Measurements from ENCODE around the gene GPSM1. TPM values are rescaled to one million over a fixed set of nuclear protein-coding genes. Genes with fewer than 3 reads are reported as not detected.

The GPSM1 gene
- total and polyA plus RNA-seq, 9 of the 15 experiments (the other 6 are each of a cell fraction or from before 2014, with no cell fraction given): 0.04 to 14.2 (median 3.1) TPM

GRCh38 chr9:136342181-136343120, 15.1 kb downstream of the GPSM1 start (continued):
- TF ChIP-seq ZNF384 (IDR thresholded peaks at IDR 0.05; ENCODE audit: low read depth, low read length): no peak
- peak; percentile 89 for TF ChIP-seq ZBTB7A (IDR thresholded peaks at IDR 0.05; ENCODE audit: borderline replicate concordance, control insufficient read depth, low read depth, low read length)
- TF ChIP-seq SMARCC2 (IDR thresholded peaks at IDR 0.05; ENCODE audit: low read depth): no peak
- TF ChIP-seq, protein P1, sequence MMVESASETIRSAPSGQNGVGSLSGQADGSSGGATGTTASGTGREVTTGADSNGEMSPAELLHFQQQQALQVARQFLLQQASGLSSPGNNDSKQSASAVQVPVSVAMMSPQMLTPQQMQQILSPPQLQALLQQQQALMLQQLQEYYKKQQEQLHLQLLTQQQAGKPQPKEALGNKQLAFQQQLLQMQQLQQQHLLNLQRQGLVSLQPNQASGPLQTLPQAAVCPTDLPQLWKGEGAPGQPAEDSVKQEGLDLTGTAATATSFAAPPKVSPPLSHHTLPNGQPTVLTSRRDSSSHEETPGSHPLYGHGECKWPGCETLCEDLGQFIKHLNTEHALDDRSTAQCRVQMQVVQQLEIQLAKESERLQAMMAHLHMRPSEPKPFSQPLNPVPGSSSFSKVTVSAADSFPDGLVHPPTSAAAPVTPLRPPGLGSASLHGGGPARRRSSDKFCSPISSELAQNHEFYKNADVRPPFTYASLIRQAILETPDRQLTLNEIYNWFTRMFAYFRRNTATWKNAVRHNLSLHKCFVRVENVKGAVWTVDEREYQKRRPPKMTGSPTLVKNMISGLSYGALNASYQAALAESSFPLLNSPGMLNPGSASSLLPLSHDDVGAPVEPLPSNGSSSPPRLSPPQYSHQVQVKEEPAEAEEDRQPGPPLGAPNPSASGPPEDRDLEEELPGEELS (CRISPR knock-in tag; IDR thresholded peaks at IDR 0.05; ENCODE audit: borderline replicate concordance): no peak
- 0 out of 2 replicates have a peak, but pooled peaks have one; percentile 6 for TF ChIP-seq JUND (IDR thresholded peaks at IDR 0.05; ENCODE audit: borderline replicate concordance, low read depth, low read length)
- TF ChIP-seq JUND (tag; IDR thresholded peaks at IDR 0.05; ENCODE audit: borderline replicate concordance, low read depth, low read length): no peak
- TF ChIP-seq, protein P2, sequence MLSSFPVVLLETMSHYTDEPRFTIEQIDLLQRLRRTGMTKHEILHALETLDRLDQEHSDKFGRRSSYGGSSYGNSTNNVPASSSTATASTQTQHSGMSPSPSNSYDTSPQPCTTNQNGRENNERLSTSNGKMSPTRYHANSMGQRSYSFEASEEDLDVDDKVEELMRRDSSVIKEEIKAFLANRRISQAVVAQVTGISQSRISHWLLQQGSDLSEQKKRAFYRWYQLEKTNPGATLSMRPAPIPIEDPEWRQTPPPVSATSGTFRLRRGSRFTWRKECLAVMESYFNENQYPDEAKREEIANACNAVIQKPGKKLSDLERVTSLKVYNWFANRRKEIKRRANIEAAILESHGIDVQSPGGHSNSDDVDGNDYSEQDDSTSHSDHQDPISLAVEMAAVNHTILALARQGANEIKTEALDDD (IDR thresholded peaks at IDR 0.05): no peak
- peak; percentile 57; the same call in 1 of the 2 replicates for TF ChIP-seq POLR2G (IDR thresholded peaks at IDR 0.05; ENCODE audit: low read depth, low read length)
- no peak for TF ChIP-seq NFE2 (IDR thresholded peaks at IDR 0.05; ENCODE audit: low read depth)
- no peak for TF ChIP-seq ZBTB11 (CRISPR knock-in tag; IDR thresholded peaks at IDR 0.05)
- no peak for TF ChIP-seq MEIS2 (IDR thresholded peaks at IDR 0.05; ENCODE audit: partially characterized antibody)
- no peak for TF ChIP-seq MAFK (IDR thresholded peaks at IDR 0.05; ENCODE audit: low read length)
- no peak for TF ChIP-seq ZNF785 (CRISPR knock-in tag; IDR thresholded peaks at IDR 0.05)
- peak; percentile 26; the same call in 1 of the 2 replicates for TF ChIP-seq PHF8 (IDR thresholded peaks at IDR 0.05; ENCODE audit: borderline replicate concordance, low read length)
- no peak for TF ChIP-seq STAG1 (CRISPR knock-in tag; IDR thresholded peaks at IDR 0.05; ENCODE audit: borderline replicate concordance)
- no peak for TF ChIP-seq SRSF9 (IDR thresholded peaks at IDR 0.05; ENCODE audit: borderline replicate concordance, low read depth, low read length)
- TF ChIP-seq CC2D1A (IDR thresholded peaks at IDR 0.05): no peak
- TF ChIP-seq LARP7 (IDR thresholded peaks at IDR 0.05): no peak
- peak; percentile 61; the same call in 1 of the 2 replicates for TF ChIP-seq MXI1 (IDR thresholded peaks at IDR 0.05; ENCODE audit: low read depth, low read length)
- no peak for TF ChIP-seq FOXJ3 (CRISPR knock-in tag; IDR thresholded peaks at IDR 0.05)
- no peak for TF ChIP-seq FUS (optimal IDR thresholded peaks at IDR 0.05; ENCODE audit: low read depth, low read length)
- TF ChIP-seq PYGO2 (tag; IDR thresholded peaks at IDR 0.05): no peak

Measured in K562 (cell line).